Psoas muscle (tissue), 8 donors: ENCODE measurements around the gene OCIAD2. TPM values are rescaled to one million over a fixed set of nuclear protein-coding genes. Genes with fewer than 3 reads are reported as not detected.
"Not testable (repeated sequence)": the region's sequence is repeated elsewhere in the genome, so short reads cannot be mapped to it uniquely, and the experiment has no call there.

ENCODE experiments used
- ATAC-seq, 4 donors: fragments of 200-7000 bp; cut with Tn5 transposase; one replicate each; pipeline ENCODE4 v1.9.1; 2020; ENCODE audit warnings: moderate library complexity in 3 of 4, mild to moderate bottlenecking in 2 of 4
- DNase-seq, 2 donors: peaks; one replicate each; pipeline ENCODE4 v3.0.0-alpha.2; 2020
- H3K27ac ChIP-seq: fragments of 200-600 bp; one replicate; pipeline ENCODE4 v1.8.0; 2022
- H3K27me3 ChIP-seq, 3 donors: fragments of 200-600 bp in 1 of 3; one replicate each; pipeline versions ENCODE4 v1.6.1 to v1.8.0; 2013 to 2022; ENCODE audit warnings: low read length in 2 of 3, mild to moderate bottlenecking in 2 of 3, moderate library complexity in 1 of 3; ENCODE audit not compliant: insufficient read depth in 3 of 3
- H3K36me3 ChIP-seq, 2 donors: fragments of 200-600 bp in 1 of 2; one replicate each; pipeline versions ENCODE4 v1.6.1 to v1.8.0; 2013 to 2022; ENCODE audit warnings: low read depth in 1 of 2, mild to moderate bottlenecking in 1 of 2, moderate library complexity in 1 of 2; ENCODE audit not compliant: insufficient read depth in 1 of 2
- H3K4me1 ChIP-seq: fragments of 200-600 bp; one replicate; pipeline ENCODE4 v1.8.0; 2022
- H3K4me3 ChIP-seq: fragments of 200-600 bp; one replicate; pipeline ENCODE4 v1.8.0; 2022; ENCODE audit warnings: mild to moderate bottlenecking
- H3K9me3 ChIP-seq: fragments of 200-600 bp; one replicate; pipeline ENCODE4 v1.8.0; 2022
- CTCF ChIP-seq: fragments of 200-600 bp; IDR thresholded peaks from one replicate; pipeline ENCODE4 v1.8.0; 2022; ENCODE audit warnings: antibody characterized with exemption
- WGBS, 3 donors: extraction: QIAGEN DNeasy Blood & Tissue Kit; methylation state at CpG; one replicate each; pipeline versions ENCODE4 v1.1.6 to v1.1.7; 2013; 5-methylcytosine and 5-hydroxymethylcytosine counted together
- intact Hi-C, 2 donors: fragments of 100-400 bp; cut with DNase I; formaldehyde crosslinking; loops; one replicate each; pipeline versions ENCODE4 v1.11.0 to v1.14.2; 2022
- polyA plus RNA-seq, 3 donors: library from polyadenylated mRNA; stranded (reverse); fragments of 200-250 nt; gene quantifications; one replicate each; pipeline ENCODE4 v1.2.3, GENCODE V29; 2013
- total RNA-seq, 4 donors: library from RNA; stranded (reverse); fragmentation: NEBNext Ultra II Directional in 2 of 4; extraction: Animal tissue kit (Norgen Biotek cat#: 25700) in 2 of 4; gene quantifications; one replicate each; pipeline versions ENCODE4 v1.2.1 to v1.2.4, GENCODE V29; 2021 to 2023
- donor health status: healthy with polysubstance abuse.
- donor health status: DM: no; HTN: no; CAD: no; lungs with moderate emphysema.
- donor health status: Bipolar disorder and iron deficiency.
- donor health status: healthy.
- donor health status: DM: yes; HTN: yes; CAD: no.
- donor health status: DM: no; HTN: no; CAD: no.
- donor health status: DM: no; HTN: no; CAD: no.
- donor health status: DM: yes; HTN: yes; CAD: no.

OCIAD2 gene
- total and polyA plus RNA-seq, 7 donors: 2.1 to 9.7 (median 7.8) TPM

- ATAC-seq (no peak), DNase-seq (no peak)
- Histone ChIP-seq H3K9me3 (no peaks in the 10 kb centered on the region), H3K36me3 (no peaks in the 10 kb centered on the region), H3K4me1 (no peaks in the 10 kb centered on the region), H3K27ac (no peak overlapping the region), H3K27me3 (no peaks in the 10 kb centered on the region), H3K4me3 (no peak overlapping the region)
- no peak for TF ChIP-seq CTCF
- 89 to 92% (median 91%) methylated on average over 4 of the region's 4 CpGs for WGBS, 3 donors
- intact Hi-C loops: no loop called here
These were observed 17.8 kb upstream of the OCIAD2 start for GRCh38 chr4:48924416-48924815.

GRCh38 chr4:48923065-48923464 lies 16.5 kb upstream of the OCIAD2 start:
- H3K9me3 ChIP-seq, ATAC-seq, DNase-seq, H3K4me1 ChIP-seq, intact Hi-C loops, H3K36me3 ChIP-seq, H3K27ac ChIP-seq, H3K27me3 ChIP-seq, H3K4me3 ChIP-seq: not testable (repeated sequence)
- 85 to 89% (median 86%) methylated on average over 4 to 6 of the region's 7 CpGs for WGBS, 3 donors

GRCh38 chr4:48914311-48914710 lies 7.7 kb upstream of the OCIAD2 start:
- WGBS, 3 donors: 84 to 94% (median 85%) methylated on average over 3 of the region's 3 CpGs
- no peaks in the 10 kb centered on the region for H3K9me3 ChIP-seq
- H3K27me3 ChIP-seq: no peaks in the 10 kb centered on the region
- DNase-seq: no peak
- no peaks in the 10 kb centered on the region for H3K36me3 ChIP-seq
- ATAC-seq: no peak
- H3K27ac ChIP-seq: no peak overlapping the region
- no peak for TF ChIP-seq CTCF
- no peaks in the 10 kb centered on the region for H3K4me1 ChIP-seq
- H3K4me3 ChIP-seq: no peak overlapping the region
- intact Hi-C loops: no loop called here

GRCh38 chr4:48913346-48913745 lies 6.8 kb upstream of the OCIAD2 start:
- Histone ChIP-seq H3K4me1 (no peaks in the 10 kb centered on the region), H3K9me3 (no peaks in the 10 kb centered on the region), H3K27me3 (no peaks in the 10 kb centered on the region), H3K36me3 (no peaks in the 10 kb centered on the region), H3K4me3 (no peak overlapping the region), H3K27ac (no peak overlapping the region)
- no peak for ATAC-seq
- 75 to 76% (median 75%) methylated on average over 6 of the region's 6 CpGs for WGBS, 3 donors
- DNase-seq: no peak
- intact Hi-C loops: no loop called here
- no peak for TF ChIP-seq CTCF

- Histone ChIP-seq H3K4me3 (no peak overlapping the region), H3K27me3 (no peaks in the 10 kb centered on the region), H3K9me3 (no peaks in the 10 kb centered on the region), H3K36me3 (no peaks in the 10 kb centered on the region), H3K4me1 (no peaks in the 10 kb centered on the region), H3K27ac (no peak overlapping the region)
- no peak for TF ChIP-seq CTCF
- intact Hi-C loops: no loop called here
- no peak for ATAC-seq
- no peak for DNase-seq
- 87 to 95% (median 93%) methylated on average over 2 of the region's 2 CpGs for WGBS, 3 donors
These were observed 5.8 kb upstream of the OCIAD2 start for GRCh38 chr4:48912349-48912748.
